A549 (cell line): Measurements from ENCODE around the gene POLR3C.
"Not testable (repeated sequence)": the region's sequence is repeated elsewhere in the genome, so short reads cannot be mapped to it uniquely, and the experiment has no call there.

Experiments
- EP300 ChIP-seq, 2 experiments: fragments of >200 bp; sonication (Bioruptor Twin); formaldehyde crosslinking; IDR thresholded peaks; 2 replicates in 1 of 2; 3 replicates in 1 of 2; pipeline ENCODE4 v1.6.1; 2016 to 2017
- HDAC2 ChIP-seq: fragments of 200-600 bp; sonication (generic); IDR thresholded peaks from 2 replicates; pipeline ENCODE4 v1.6.1; 2016
- POLR2A ChIP-seq: IDR thresholded peaks from 2 replicates; pipeline ENCODE4 v1.6.1; 2012; ENCODE audit warnings: mild to moderate bottlenecking, low read length
- SREBF2 ChIP-seq: fragments of 450-650 bp; IDR thresholded peaks from 2 replicates; pipeline ENCODE4 v1.6.1; 2014; ENCODE audit warnings: mild to moderate bottlenecking, moderate library complexity
- TF ChIP-seq, protein P1 (sequence below): fragments of >200 bp; sonication (Bioruptor Twin); formaldehyde crosslinking; IDR thresholded peaks from 3 replicates; pipeline ENCODE4 v1.5.1; 2016
- TF ChIP-seq, protein P2 (sequence below): fragments of 200-600 bp; sonication (generic); IDR thresholded peaks from 2 replicates; pipeline ENCODE4 v1.6.1; 2016; ENCODE audit warnings: antibody characterized with exemption, mild to moderate bottlenecking, moderate library complexity

GRCh38 chr1:145830810-145831209 lies 6.8 kb downstream of the POLR3C start:
- TF ChIP-seq, protein P1, sequence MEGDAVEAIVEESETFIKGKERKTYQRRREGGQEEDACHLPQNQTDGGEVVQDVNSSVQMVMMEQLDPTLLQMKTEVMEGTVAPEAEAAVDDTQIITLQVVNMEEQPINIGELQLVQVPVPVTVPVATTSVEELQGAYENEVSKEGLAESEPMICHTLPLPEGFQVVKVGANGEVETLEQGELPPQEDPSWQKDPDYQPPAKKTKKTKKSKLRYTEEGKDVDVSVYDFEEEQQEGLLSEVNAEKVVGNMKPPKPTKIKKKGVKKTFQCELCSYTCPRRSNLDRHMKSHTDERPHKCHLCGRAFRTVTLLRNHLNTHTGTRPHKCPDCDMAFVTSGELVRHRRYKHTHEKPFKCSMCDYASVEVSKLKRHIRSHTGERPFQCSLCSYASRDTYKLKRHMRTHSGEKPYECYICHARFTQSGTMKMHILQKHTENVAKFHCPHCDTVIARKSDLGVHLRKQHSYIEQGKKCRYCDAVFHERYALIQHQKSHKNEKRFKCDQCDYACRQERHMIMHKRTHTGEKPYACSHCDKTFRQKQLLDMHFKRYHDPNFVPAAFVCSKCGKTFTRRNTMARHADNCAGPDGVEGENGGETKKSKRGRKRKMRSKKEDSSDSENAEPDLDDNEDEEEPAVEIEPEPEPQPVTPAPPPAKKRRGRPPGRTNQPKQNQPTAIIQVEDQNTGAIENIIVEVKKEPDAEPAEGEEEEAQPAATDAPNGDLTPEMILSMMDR, result not testable (repeated sequence)
- TF ChIP-seq, protein P2, sequence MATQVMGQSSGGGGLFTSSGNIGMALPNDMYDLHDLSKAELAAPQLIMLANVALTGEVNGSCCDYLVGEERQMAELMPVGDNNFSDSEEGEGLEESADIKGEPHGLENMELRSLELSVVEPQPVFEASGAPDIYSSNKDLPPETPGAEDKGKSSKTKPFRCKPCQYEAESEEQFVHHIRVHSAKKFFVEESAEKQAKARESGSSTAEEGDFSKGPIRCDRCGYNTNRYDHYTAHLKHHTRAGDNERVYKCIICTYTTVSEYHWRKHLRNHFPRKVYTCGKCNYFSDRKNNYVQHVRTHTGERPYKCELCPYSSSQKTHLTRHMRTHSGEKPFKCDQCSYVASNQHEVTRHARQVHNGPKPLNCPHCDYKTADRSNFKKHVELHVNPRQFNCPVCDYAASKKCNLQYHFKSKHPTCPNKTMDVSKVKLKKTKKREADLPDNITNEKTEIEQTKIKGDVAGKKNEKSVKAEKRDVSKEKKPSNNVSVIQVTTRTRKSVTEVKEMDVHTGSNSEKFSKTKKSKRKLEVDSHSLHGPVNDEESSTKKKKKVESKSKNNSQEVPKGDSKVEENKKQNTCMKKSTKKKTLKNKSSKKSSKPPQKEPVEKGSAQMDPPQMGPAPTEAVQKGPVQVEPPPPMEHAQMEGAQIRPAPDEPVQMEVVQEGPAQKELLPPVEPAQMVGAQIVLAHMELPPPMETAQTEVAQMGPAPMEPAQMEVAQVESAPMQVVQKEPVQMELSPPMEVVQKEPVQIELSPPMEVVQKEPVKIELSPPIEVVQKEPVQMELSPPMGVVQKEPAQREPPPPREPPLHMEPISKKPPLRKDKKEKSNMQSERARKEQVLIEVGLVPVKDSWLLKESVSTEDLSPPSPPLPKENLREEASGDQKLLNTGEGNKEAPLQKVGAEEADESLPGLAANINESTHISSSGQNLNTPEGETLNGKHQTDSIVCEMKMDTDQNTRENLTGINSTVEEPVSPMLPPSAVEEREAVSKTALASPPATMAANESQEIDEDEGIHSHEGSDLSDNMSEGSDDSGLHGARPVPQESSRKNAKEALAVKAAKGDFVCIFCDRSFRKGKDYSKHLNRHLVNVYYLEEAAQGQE, result not testable (repeated sequence)
- TF ChIP-seq HDAC2; EP300 (IDR thresholded peaks at IDR 0.05); POLR2A; SREBF2: not testable (repeated sequence)
